ENCODE measurements around the gene PHLPP1.

DNA sequence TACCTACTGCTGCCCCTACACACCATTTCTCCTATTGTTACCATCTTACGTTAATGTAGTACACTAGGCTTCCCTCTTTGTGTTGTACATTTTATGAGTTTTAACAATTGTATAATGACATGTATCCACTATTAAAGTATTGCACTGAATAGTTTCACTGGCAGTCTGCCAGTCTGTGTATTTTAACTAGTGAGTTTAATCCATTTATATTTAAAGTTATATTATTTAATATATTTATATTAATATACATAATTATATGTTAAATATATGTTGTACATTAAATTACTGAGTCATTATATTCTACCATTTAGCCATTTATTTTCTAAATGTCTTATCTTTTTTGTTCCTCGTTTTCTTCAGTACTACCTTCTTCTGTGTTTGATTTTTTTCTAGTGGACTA is 44.8 kb upstream of the PHLPP1 start:
- TF ChIP-seq TOX (CRISPR knock-in tag; IDR thresholded peaks at IDR 0.05; ENCODE audit: borderline replicate concordance): no peak
- TF ChIP-seq ARNTL (CRISPR knock-in tag; IDR thresholded peaks at IDR 0.05; ENCODE audit: borderline replicate concordance, low read depth): no peak
- TF ChIP-seq, protein P1, sequence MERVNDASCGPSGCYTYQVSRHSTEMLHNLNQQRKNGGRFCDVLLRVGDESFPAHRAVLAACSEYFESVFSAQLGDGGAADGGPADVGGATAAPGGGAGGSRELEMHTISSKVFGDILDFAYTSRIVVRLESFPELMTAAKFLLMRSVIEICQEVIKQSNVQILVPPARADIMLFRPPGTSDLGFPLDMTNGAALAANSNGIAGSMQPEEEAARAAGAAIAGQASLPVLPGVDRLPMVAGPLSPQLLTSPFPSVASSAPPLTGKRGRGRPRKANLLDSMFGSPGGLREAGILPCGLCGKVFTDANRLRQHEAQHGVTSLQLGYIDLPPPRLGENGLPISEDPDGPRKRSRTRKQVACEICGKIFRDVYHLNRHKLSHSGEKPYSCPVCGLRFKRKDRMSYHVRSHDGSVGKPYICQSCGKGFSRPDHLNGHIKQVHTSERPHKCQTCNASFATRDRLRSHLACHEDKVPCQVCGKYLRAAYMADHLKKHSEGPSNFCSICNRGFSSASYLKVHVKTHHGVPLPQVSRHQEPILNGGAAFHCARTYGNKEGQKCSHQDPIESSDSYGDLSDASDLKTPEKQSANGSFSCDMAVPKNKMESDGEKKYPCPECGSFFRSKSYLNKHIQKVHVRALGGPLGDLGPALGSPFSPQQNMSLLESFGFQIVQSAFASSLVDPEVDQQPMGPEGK (CRISPR knock-in tag; IDR thresholded peaks at IDR 0.05; ENCODE audit: borderline replicate concordance): no peak
- TF ChIP-seq ZFP30 (CRISPR knock-in tag; IDR thresholded peaks at IDR 0.05): no peak
- TF ChIP-seq OSR1 (CRISPR knock-in tag; IDR thresholded peaks at IDR 0.05): no peak
- TF ChIP-seq, protein P2, sequence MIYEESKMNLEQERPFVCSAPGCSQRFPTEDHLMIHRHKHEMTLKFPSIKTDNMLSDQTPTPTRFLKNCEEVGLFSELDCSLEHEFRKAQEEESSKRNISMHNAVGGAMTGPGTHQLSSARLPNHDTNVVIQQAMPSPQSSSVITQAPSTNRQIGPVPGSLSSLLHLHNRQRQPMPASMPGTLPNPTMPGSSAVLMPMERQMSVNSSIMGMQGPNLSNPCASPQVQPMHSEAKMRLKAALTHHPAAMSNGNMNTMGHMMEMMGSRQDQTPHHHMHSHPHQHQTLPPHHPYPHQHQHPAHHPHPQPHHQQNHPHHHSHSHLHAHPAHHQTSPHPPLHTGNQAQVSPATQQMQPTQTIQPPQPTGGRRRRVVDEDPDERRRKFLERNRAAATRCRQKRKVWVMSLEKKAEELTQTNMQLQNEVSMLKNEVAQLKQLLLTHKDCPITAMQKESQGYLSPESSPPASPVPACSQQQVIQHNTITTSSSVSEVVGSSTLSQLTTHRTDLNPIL (CRISPR knock-in tag; IDR thresholded peaks at IDR 0.05; ENCODE audit: low read depth): no peak
- TF ChIP-seq BACH2 (CRISPR knock-in tag; IDR thresholded peaks at IDR 0.05; ENCODE audit: borderline replicate concordance): no peak
- no peak for TF ChIP-seq ESRRG (CRISPR knock-in tag; IDR thresholded peaks at IDR 0.05)
- no peak for TF ChIP-seq ZNF70 (CRISPR knock-in tag; IDR thresholded peaks at IDR 0.05)
- TF ChIP-seq ZFP3 (CRISPR knock-in tag; IDR thresholded peaks at IDR 0.05): no peak
- TF ChIP-seq, protein P3, sequence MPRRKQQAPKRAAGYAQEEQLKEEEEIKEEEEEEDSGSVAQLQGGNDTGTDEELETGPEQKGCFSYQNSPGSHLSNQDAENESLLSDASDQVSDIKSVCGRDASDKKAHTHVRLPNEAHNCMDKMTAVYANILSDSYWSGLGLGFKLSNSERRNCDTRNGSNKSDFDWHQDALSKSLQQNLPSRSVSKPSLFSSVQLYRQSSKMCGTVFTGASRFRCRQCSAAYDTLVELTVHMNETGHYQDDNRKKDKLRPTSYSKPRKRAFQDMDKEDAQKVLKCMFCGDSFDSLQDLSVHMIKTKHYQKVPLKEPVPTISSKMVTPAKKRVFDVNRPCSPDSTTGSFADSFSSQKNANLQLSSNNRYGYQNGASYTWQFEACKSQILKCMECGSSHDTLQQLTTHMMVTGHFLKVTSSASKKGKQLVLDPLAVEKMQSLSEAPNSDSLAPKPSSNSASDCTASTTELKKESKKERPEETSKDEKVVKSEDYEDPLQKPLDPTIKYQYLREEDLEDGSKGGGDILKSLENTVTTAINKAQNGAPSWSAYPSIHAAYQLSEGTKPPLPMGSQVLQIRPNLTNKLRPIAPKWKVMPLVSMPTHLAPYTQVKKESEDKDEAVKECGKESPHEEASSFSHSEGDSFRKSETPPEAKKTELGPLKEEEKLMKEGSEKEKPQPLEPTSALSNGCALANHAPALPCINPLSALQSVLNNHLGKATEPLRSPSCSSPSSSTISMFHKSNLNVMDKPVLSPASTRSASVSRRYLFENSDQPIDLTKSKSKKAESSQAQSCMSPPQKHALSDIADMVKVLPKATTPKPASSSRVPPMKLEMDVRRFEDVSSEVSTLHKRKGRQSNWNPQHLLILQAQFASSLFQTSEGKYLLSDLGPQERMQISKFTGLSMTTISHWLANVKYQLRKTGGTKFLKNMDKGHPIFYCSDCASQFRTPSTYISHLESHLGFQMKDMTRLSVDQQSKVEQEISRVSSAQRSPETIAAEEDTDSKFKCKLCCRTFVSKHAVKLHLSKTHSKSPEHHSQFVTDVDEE (CRISPR knock-in tag; IDR thresholded peaks at IDR 0.05): no peak
- TF ChIP-seq GLIS3 (CRISPR knock-in tag; IDR thresholded peaks at IDR 0.05): no peak
- no peak for TF ChIP-seq ZC3H10 (CRISPR knock-in tag; IDR thresholded peaks at IDR 0.05)

Measured in SK-N-SH treated with all-trans-retinoic acid at 6 μM for 48 hours (cell line).